ENCODE results near the gene PRELID3B. TPM values are rescaled to one million over a fixed set of nuclear protein-coding genes. Genes with fewer than 3 reads are reported as not detected.

Gene PRELID3B
- total RNA-seq, 1 experiment from 2014 or later = 52.6 TPM

DNA sequence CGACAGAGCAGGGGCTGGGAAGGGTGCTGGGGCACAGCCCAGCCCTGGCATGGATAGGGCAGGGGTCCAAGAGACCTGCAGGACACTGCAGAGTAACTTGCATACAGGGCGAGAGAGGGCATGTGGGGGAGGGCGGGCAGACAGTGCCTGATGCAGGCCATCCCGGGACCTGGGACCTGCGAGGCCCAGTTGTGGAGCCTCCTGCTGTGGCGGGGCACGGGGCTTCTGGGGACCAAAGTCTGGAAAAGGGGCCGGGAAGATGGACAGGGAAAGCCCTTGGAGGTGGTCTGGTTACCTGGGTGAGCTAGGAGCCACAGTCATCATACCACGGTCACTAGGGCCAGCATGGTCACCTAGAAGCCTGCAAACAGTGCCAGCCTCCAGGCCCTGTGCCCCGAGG is 23.8 kb downstream of the PRELID3B start:
- Histone ChIP-seq H2BK12ac (ENCODE audit: insufficient read length, low read depth, low read length) (no peak overlapping the region), H4K91ac (ENCODE audit: insufficient read length, low read depth, low read length) (no peak overlapping the region), H3K56ac (ENCODE audit: insufficient read length, low read depth, low read length) (no peak overlapping the region), H3K23me2 (ENCODE audit: insufficient read length, low read depth, low read length, poor library complexity, severe bottlenecking) (no peaks in the 10 kb centered on the region), H3K9ac (ENCODE audit: extremely low read depth, insufficient read length, low read length) (no peak overlapping the region), H3T11ph (ENCODE audit: low read length) (no peak overlapping the region), H3K18ac (ENCODE audit: insufficient read length, low read depth, low read length) (no peak overlapping the region), H4K5ac (ENCODE audit: insufficient read length, low read depth, low read length) (no peak overlapping the region), H3K79me2 (ENCODE audit: insufficient read depth, low read length) (no peaks in the 10 kb centered on the region), H3K27me3 (ENCODE audit: insufficient read depth, low read length) (no peaks in the 10 kb centered on the region), H3K27ac (ENCODE audit: insufficient read length, low read depth, low read length) (no peak overlapping the region), H3K4me2 (ENCODE audit: insufficient read depth, insufficient read length, low read length) (no peak overlapping the region), H2BK15ac (ENCODE audit: low read depth, low read length) (no peak overlapping the region), H3K23ac (ENCODE audit: insufficient read length, low read depth, low read length) (no peak overlapping the region), H2AK5ac (ENCODE audit: insufficient read length, low read length) (no peak overlapping the region), H3K79me1 (ENCODE audit: insufficient read depth, low read depth, low read length, poor library complexity, severe bottlenecking) (no peaks in the 10 kb centered on the region), H2AFZ (ENCODE audit: low read length) (no peak overlapping the region), H2BK20ac (ENCODE audit: low read depth, low read length, poor library complexity, severe bottlenecking) (no peak overlapping the region), H3K4me1 (ENCODE audit: insufficient read depth, low read length) (no peaks in the 10 kb centered on the region), H3K4ac (ENCODE audit: low read depth, low read length) (no peak overlapping the region), H4K8ac (replicated peaks; ENCODE audit: insufficient read length, low read depth, low read length) (no peak overlapping the region), H2BK120ac (ENCODE audit: low read depth, low read length, poor library complexity, severe bottlenecking) (no peak overlapping the region), H3K9me3 (ENCODE audit: control insufficient read depth, low read depth, low read length) (no peaks in the 10 kb centered on the region), H4K20me1 (ENCODE audit: control insufficient read depth, insufficient read depth, insufficient read length) (no peaks in the 10 kb centered on the region), H3K14ac (ENCODE audit: insufficient read depth, low read length) (no peak overlapping the region), H2BK5ac (ENCODE audit: insufficient read length, low read length) (no peak overlapping the region)
- Mint-ChIP-seq H3K9me3 (no peaks in the 10 kb centered on the region), H3K4me1 (peaks cover 9 to 15% of the 10 kb centered on the region in 2 experiments; a peak in 3 of 4 replicates), H3K27me3 (ENCODE audit: low read depth) (peaks cover 13% of the 10 kb centered on the region), H3K36me3 (ENCODE audit: insufficient read depth in 1 of 3, low read depth in 3 of 3) (peaks cover 3 to 16% (median 16%) of the 10 kb centered on the region in 3 experiments; a peak in 5 of 7 replicates), H3K27ac (peak overlapping the region in 1 of 3 experiments; percentile 85; a peak in 1 of 7 replicates), H3K4me3 (no peak overlapping the region)
- no CpG with 5 or more reads among the region's 10 CpGs for WGBS (ENCODE audit: extremely low coverage, insufficient read length, low lambda C conversion rate)
- no peak for TF ChIP-seq CTCF (conservative IDR thresholded peaks at IDR 0.05)
- no peak for DNase-seq
